Measurements from ENCODE around the gene LRP5.

DNA sequence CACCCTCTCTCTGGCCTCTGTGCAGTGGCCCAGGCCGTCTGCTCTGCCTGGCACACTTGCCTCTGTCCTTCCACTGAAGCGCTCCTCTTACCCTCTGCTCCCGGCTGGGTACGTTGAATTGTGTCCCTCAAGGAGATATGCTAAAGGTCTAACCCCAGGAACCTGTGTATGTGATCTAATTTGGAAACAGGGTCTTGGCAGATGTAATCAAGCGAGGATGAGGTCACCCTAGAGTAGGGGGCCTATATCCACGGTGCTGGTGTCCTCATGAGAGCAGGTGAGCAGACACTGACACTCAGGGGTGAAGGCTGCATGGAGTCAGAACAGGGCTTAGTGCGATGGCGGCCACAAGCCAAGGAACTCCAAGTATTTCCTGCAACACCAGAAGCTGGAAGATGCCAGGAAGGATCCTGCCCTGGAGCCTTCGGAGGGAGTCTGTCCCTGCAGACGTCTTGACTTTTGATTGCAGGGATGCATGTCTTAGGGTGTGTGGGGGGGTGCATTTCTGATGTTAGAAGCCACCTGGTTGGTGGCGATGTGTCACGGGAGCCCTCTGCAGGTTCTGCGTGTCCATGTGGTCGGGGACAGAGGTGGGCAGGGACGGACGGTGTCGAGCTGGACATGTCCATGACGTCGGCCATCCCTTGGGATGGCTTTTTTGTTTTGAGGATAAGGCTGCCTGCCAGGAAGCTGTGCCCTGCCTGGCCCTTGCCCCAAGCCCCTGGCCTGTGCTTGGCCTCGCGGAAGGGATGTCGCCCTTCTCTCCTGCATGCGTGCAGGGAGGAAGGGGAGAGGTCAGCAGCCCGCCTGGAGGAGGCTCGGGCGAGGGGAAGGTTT, 68.6 kb downstream of the LRP5 start:
- TF ChIP-seq GATA2 (IDR thresholded peaks at IDR 0.05; ENCODE audit: low read depth, low read length) (no peak), GATA3 (IDR thresholded peaks at IDR 0.05; ENCODE audit: low read depth, low read length) (no peak)

Measured in SH-SY5Y (cell line).